ENCODE measurements around the gene CCDC15. TPM values are rescaled to one million over a fixed set of nuclear protein-coding genes. Genes with fewer than 3 reads are reported as not detected.

CCDC15 gene
- polyA plus RNA-seq, 2 of the 4 experiments (the other 2 are of a cell fraction): 0.58 to 1.3 TPM

DNA sequence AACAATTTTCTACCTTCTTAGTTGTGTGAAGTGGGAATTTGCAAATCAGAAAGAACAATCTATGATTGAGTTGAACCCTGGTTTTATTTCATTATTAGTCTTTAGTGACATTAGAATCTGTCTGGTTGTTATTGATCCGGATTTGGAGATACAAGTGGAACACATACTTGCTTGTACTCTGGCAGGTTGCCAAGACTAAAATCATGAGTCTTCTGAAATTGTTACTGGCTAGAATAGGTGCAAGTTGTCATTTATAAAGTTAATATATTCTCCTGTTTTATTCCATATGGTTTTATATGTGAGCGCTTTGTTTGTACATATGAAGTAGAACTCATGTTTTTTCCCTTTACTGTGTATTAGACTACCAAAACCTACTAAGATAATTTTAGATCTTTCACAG lies 23.0 kb downstream of the CCDC15 start:
- TF ChIP-seq GATA3 (IDR thresholded peaks at IDR 0.05; ENCODE audit: borderline replicate concordance): no peak
- Histone ChIP-seq H3K4me1 (no peaks in the 10 kb centered on the region), H3K4me2 (no peak overlapping the region), H3K27ac (no peak overlapping the region), H3K9me3 (no peaks in the 10 kb centered on the region), H3K4me3 (no peak overlapping the region)
- 88% methylated on average over 2 of the region's 2 CpGs for WGBS (ENCODE audit: missing lambda C conversion rate)
- FAIRE-seq (no peak), ATAC-seq (no peak), DNase-seq (ENCODE audit: low read depth in 1 of 2, low spot score in 1 of 2) (no peak)
- POLR2A ChIA-PET: no interaction called here
- CTCF ChIA-PET: no interaction called here

DNA sequence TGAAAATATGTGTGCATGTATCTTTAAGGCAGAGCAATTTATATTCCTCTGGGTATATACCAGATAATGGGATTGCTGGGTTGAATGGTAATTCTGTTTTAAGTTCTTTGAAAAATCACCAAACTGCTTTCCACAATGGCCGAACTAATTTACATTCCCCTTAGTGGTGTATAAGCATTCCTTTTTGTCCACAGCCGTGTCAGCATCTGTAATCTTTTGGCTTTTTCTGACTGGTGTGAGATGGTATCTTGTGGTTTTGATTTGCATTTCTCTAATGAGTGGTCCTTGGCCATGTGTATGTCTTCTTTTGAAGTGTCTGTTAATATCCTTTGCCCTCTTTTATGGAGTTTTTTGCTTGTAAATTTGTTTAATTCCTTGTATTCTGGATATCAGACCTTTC lies 24.3 kb downstream of the CCDC15 start:
- no peak for DNase-seq (ENCODE audit: low read depth in 1 of 2, low spot score in 1 of 2)
- CTCF ChIA-PET: no interaction called here
- no peak for TF ChIP-seq POLR2A (IDR thresholded peaks at IDR 0.05; ENCODE audit: low read length)
- TF ChIP-seq NPAS2 (CRISPR knock-in tag; IDR thresholded peaks at IDR 0.05; ENCODE audit: borderline replicate concordance): no peak
- TF ChIP-seq FOXS1 (CRISPR knock-in tag; IDR thresholded peaks at IDR 0.05): no peak
- no peak for TF ChIP-seq KDM1A (IDR thresholded peaks at IDR 0.05; ENCODE audit: low read depth)
- TF ChIP-seq CBX8 (IDR thresholded peaks at IDR 0.05): no peak
- no peak for TF ChIP-seq FOSL2 (IDR thresholded peaks at IDR 0.05)
- no peak for TF ChIP-seq FOSL2 (CRISPR knock-in tag; IDR thresholded peaks at IDR 0.05)
- TF ChIP-seq HDAC2 (IDR thresholded peaks at IDR 0.05): no peak
- no peak for TF ChIP-seq HOXA7 (CRISPR knock-in tag; IDR thresholded peaks at IDR 0.05)
- no peak for TF ChIP-seq KDM5A (IDR thresholded peaks at IDR 0.05)
- no peak for TF ChIP-seq JUN (IDR thresholded peaks at IDR 0.05)
- TF ChIP-seq, protein P1, sequence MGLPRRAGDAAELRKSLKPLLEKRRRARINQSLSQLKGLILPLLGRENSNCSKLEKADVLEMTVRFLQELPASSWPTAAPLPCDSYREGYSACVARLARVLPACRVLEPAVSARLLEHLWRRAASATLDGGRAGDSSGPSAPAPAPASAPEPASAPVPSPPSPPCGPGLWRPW (IDR thresholded peaks at IDR 0.05): no peak
- TF ChIP-seq, protein P2, sequence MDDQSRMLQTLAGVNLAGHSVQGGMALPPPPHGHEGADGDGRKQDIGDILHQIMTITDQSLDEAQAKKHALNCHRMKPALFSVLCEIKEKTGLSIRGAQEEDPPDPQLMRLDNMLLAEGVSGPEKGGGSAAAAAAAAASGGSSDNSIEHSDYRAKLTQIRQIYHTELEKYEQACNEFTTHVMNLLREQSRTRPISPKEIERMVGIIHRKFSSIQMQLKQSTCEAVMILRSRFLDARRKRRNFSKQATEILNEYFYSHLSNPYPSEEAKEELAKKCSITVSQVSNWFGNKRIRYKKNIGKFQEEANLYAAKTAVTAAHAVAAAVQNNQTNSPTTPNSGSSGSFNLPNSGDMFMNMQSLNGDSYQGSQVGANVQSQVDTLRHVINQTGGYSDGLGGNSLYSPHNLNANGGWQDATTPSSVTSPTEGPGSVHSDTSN (IDR thresholded peaks at IDR 0.05): no peak
- TF ChIP-seq BHLHE40 (IDR thresholded peaks at IDR 0.05; ENCODE audit: low read depth, low read length): no peak
- WGBS (ENCODE audit: missing lambda C conversion rate): 48% methylated on average over 2 of the region's 2 CpGs
- Histone ChIP-seq H3K4me1 (no peaks in the 10 kb centered on the region), H3K4me3 (no peak overlapping the region), H3K27ac (no peak overlapping the region), H3K9me3 (no peaks in the 10 kb centered on the region), H3K4me2 (no peak overlapping the region)
- no peak for ATAC-seq
- POLR2A ChIA-PET: no interaction called here
- FAIRE-seq: no peak

DNA sequence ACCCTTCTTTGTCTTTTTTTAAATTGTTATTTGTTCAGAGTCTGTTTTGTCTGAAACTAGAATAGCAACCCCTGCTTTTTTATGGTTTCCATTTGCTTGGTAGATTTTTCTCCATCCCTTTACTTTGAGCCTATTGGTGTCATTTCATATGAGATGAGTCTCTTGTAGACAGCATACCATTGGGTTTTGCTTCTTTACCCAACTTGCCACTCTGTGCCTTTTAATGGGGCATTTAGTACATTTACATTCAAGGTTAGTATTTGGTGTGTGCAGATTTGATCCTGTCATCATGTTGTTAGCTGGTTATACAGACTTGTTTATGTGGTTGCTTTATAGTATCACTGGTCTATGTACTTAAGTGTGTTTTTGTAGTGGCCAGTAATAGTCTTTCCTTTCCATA lies 28.0 kb downstream of the CCDC15 start:
- ATAC-seq: no peak

More for the DNA sequence above, 28.0 kb downstream of the CCDC15 start:
- ChIA-PET CTCF (no interaction called here), POLR2A (no interaction called here)
- H3K4me2 ChIP-seq: no peak overlapping the region
- no peaks in the 10 kb centered on the region for H3K4me1 ChIP-seq
- no peaks in the 10 kb centered on the region for H3K9me3 ChIP-seq
- no peak overlapping the region for H3K4me3 ChIP-seq
- no peak overlapping the region for H3K27ac ChIP-seq
- FAIRE-seq (no peak), DNase-seq (ENCODE audit: low read depth in 1 of 2, low spot score in 1 of 2) (no peak)
- TF ChIP-seq FOSB (CRISPR knock-in tag; IDR thresholded peaks at IDR 0.05) (no peak), BHLHE40 (IDR thresholded peaks at IDR 0.05; ENCODE audit: low read depth, low read length) (no peak), RCOR1 (IDR thresholded peaks at IDR 0.05; ENCODE audit: low read depth, low read length) (no peak), CBX2 (IDR thresholded peaks at IDR 0.05; ENCODE audit: borderline replicate concordance, low read depth) (no peak), HOXB5 (CRISPR knock-in tag; IDR thresholded peaks at IDR 0.05) (no peak), POLR2A (IDR thresholded peaks at IDR 0.05; ENCODE audit: low read length) (no peak), FOSL2 (IDR thresholded peaks at IDR 0.05) (no peak), FOSL2 (CRISPR knock-in tag; IDR thresholded peaks at IDR 0.05) (no peak), KDM1A (IDR thresholded peaks at IDR 0.05; ENCODE audit: low read depth) (no peak), ESRRA (IDR thresholded peaks at IDR 0.05; ENCODE audit: borderline replicate concordance, low read length) (no peak), TFCP2L1 (CRISPR knock-in tag; IDR thresholded peaks at IDR 0.05) (no peak), RARB (CRISPR knock-in tag; IDR thresholded peaks at IDR 0.05) (no peak), MYC (IDR thresholded peaks at IDR 0.05; ENCODE audit: borderline replicate concordance, low read length) (no peak), NPAS2 (CRISPR knock-in tag; IDR thresholded peaks at IDR 0.05; ENCODE audit: borderline replicate concordance) (no peak), EHMT2 (IDR thresholded peaks at IDR 0.05; ENCODE audit: low read depth) (no peak), POLR2AphosphoS2 (conservative IDR thresholded peaks at IDR 0.05; ENCODE audit: low read length) (no peak), EHF (CRISPR knock-in tag; IDR thresholded peaks at IDR 0.05) (no peak), RNF2 (IDR thresholded peaks at IDR 0.05; ENCODE audit: borderline replicate concordance, low read depth) (no peak)
- TF ChIP-seq, protein P3, sequence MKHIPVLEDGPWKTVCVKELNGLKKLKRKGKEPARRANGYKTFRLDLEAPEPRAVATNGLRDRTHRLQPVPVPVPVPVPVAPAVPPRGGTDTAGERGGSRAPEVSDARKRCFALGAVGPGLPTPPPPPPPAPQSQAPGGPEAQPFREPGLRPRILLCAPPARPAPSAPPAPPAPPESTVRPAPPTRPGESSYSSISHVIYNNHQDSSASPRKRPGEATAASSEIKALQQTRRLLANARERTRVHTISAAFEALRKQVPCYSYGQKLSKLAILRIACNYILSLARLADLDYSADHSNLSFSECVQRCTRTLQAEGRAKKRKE (CRISPR knock-in tag; IDR thresholded peaks at IDR 0.05; ENCODE audit: low read depth): no peak
